ENCODE measurements around the gene TRPC6.
"Not testable (repeated sequence)": the region's sequence is repeated elsewhere in the genome, so short reads cannot be mapped to it uniquely, and the experiment has no call there.

The TRPC6 gene

DNA sequence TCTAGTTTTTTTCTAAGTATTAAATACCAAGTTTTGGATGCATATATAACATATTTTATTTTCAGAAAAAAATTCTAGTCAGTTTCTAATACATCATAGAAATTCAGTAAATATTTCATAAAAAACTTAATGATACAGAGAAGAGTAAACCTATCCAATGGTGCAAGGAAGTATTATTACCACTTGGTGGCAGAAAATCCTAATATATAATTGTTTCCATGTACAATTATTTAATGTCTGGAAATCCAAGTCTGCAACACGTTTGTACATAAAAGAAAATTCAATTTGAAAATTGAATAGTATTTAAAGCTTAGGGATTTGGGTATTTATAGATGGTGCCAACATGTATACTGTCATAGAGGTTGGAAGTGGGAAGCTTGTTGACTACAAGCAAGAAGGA, 127.0 kb downstream of the TRPC6 start:
- Mint-ChIP-seq H3K4me1 (no peaks in the 10 kb centered on the region), H3K36me3 (no peaks in the 10 kb centered on the region), H3K27ac (no peak overlapping the region), H3K4me3 (no peak overlapping the region), H3K27me3 (no peaks in the 10 kb centered on the region), H3K9me3 (peaks cover 0 to 2% of the 10 kb centered on the region in 2 donors)
- no peak for ATAC-seq (replicated peaks)
- DNase-seq: no peak

DNA sequence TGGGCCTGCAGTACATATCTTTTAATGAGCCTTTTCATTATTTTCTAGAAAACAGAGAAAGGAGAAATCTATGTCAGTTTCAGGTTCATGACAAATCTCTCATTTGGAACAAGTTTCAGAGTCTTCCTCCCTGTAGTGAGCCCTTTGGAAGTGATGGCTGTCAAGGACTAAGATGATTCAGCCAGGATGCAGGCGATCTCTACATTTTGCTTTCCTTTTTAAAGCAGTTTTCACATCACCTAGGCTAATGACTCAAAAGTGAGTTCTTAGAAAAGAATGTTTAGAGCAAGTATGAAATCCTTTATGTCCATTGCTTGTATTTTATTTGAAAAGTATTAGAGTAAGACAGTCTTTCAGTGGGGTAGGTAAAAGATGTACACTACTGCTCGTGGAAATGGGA, 130.1 kb downstream of the TRPC6 start:
- Mint-ChIP-seq H3K9me3 (no peaks in the 10 kb centered on the region), H3K27ac (no peak overlapping the region), H3K27me3 (no peaks in the 10 kb centered on the region), H3K4me1 (no peaks in the 10 kb centered on the region), H3K4me3 (no peak overlapping the region), H3K36me3 (no peaks in the 10 kb centered on the region)
- DNase-seq (no peak), ATAC-seq (replicated peaks) (no peak)

GRCh38 chr11:101448881-101449442, 134.8 kb downstream of the TRPC6 start:
- H3K9me3 Mint-ChIP-seq: no peaks in the 10 kb centered on the region
- no peak for ATAC-seq (replicated peaks)

DNA sequence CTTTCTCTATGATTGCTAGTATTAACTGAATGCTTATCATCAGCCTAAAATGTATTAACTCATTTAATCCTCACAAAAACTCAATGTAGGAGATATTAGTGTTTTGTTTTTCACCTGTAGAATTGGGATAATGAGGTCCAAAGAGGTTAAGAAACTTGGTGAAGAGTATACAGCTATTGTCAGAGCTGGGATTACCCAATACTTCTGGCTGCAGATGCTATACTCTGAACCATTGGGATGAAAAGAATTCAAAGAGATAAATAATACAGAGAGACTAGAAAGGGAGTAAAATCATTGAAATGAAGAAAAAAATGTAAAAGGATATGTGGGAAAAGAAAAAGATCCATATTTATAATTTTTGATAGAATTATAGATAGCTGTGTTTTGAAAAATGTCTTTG, 137.1 kb downstream of the TRPC6 start:
- Mint-ChIP-seq H3K27ac (no peak overlapping the region), H3K36me3 (no peaks in the 10 kb centered on the region), H3K9me3 (no peaks in the 10 kb centered on the region), H3K27me3 (peaks cover 5 to 7% of the 10 kb centered on the region in 2 donors), H3K4me1 (peaks cover 0 to 3% of the 10 kb centered on the region in 2 donors), H3K4me3 (no peak overlapping the region)
- no peak for ATAC-seq (replicated peaks)
- no peak for DNase-seq

More at GRCh38 chr11:101448881-101449442, 134.8 kb downstream of the TRPC6 start:
- Mint-ChIP-seq H3K27me3 (peaks cover 5 to 6% of the 10 kb centered on the region in 2 donors), H3K4me3 (no peak overlapping the region), H3K4me1 (peaks cover 0 to 2% of the 10 kb centered on the region in 2 donors), H3K27ac (no peak overlapping the region), H3K36me3 (no peaks in the 10 kb centered on the region)
- no peak for DNase-seq

DNA sequence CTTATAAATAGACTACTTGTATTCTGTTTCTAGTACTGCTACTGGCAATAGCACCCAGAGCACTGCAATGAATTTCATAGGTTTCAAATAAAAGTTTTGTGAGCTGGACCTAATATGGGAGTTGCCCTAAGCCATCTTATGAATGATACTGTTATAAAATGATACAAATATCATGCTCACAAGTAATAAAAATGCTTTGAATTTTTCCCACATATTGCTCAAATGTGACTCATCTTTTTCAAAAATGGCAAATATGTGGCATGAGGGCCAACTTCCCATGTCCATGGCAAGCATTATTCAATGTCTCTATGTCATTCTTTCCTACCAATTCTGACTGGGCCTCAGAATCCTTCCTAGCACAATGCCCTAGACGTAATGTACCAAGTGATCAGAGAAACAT, 137.6 kb downstream of the TRPC6 start:
- Mint-ChIP-seq H3K27me3 (peaks cover 5 to 7% of the 10 kb centered on the region in 2 donors), H3K27ac (no peak overlapping the region), H3K9me3 (no peaks in the 10 kb centered on the region), H3K4me1 (peaks cover 0 to 3% of the 10 kb centered on the region in 2 donors), H3K4me3 (no peak overlapping the region), H3K36me3 (no peaks in the 10 kb centered on the region)
- ATAC-seq (replicated peaks): no peak
- DNase-seq: no peak

DNA sequence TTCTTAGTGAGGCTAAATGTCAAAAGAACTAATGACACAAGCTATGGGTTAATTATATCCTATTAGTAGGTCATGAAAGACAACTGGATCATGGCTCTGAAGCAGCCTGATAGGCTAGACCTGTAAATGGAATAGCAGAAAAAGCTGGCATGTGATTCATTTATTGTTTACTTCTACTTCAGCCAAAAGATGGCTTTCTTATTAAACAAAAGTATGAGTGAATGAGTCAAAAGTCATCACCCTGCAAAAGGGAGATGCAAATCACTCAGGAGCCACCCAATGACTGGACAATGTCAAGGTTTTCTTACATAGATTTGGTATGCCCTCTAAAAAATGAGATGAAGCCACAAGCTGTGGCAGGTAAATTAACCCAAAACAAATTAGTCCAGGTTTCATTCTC, 138.0 kb downstream of the TRPC6 start:
- ATAC-seq (replicated peaks): no peak

GRCh38 chr11:101444851-101445250, 139.0 kb downstream of the TRPC6 start:
- H3K27me3 Mint-ChIP-seq: peaks cover 5 to 7% of the 10 kb centered on the region in 2 donors
- H3K4me1 Mint-ChIP-seq: peaks cover 0 to 3% of the 10 kb centered on the region in 2 donors
- H3K36me3 Mint-ChIP-seq: no peaks in the 10 kb centered on the region
- no peaks in the 10 kb centered on the region for H3K9me3 Mint-ChIP-seq
- ATAC-seq (replicated peaks) (no peak), DNase-seq (no peak)
- no peak overlapping the region for H3K4me3 Mint-ChIP-seq
- H3K27ac Mint-ChIP-seq: no peak overlapping the region

More for the DNA sequence above, 138.0 kb downstream of the TRPC6 start:
- no peaks in the 10 kb centered on the region for H3K36me3 Mint-ChIP-seq
- H3K9me3 Mint-ChIP-seq: no peaks in the 10 kb centered on the region
- no peak overlapping the region for H3K27ac Mint-ChIP-seq
- H3K27me3 Mint-ChIP-seq: peaks cover 5 to 7% of the 10 kb centered on the region in 2 donors
- H3K4me1 Mint-ChIP-seq: peaks cover 0 to 3% of the 10 kb centered on the region in 2 donors
- no peak for DNase-seq
- no peak overlapping the region for H3K4me3 Mint-ChIP-seq

DNA sequence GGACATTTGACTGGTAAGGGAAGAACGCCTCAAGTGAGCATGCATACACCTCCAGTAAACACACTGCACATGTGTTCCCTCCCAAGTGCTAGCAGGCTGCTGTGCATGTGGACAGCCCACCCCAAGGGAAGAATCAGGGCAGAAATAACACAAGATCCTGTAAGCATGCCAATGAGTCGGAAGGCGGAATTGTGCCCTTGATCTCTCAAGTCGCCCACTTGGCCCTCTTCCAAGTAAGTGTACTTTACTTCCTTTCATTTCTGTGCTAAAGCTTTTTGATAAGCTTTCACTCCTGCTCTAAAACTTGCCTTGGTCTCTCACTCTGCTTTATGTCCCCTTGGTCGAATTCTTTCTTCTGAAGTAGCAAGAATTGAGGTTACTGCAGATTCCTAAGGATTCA, 139.6 kb downstream of the TRPC6 start:
- Mint-ChIP-seq H3K36me3 (no peaks in the 10 kb centered on the region), H3K4me1 (peaks cover 0 to 3% of the 10 kb centered on the region in 2 donors), H3K27ac (no peak overlapping the region), H3K9me3 (no peaks in the 10 kb centered on the region), H3K27me3 (peaks cover 5 to 7% of the 10 kb centered on the region in 2 donors), H3K4me3 (no peak overlapping the region)
- no peak for DNase-seq
- no peak for ATAC-seq (replicated peaks)

- H3K4me1 Mint-ChIP-seq: peaks cover 0 to 3% of the 10 kb centered on the region in 2 donors
- no peaks in the 10 kb centered on the region for H3K9me3 Mint-ChIP-seq
- H3K4me3 Mint-ChIP-seq: no peak overlapping the region
- no peak overlapping the region for H3K27ac Mint-ChIP-seq
- DNase-seq (no peak), ATAC-seq (replicated peaks) (no peak)
- H3K36me3 Mint-ChIP-seq: no peaks in the 10 kb centered on the region
- peaks cover 5 to 7% of the 10 kb centered on the region in 2 donors for H3K27me3 Mint-ChIP-seq
Measured at GRCh38 chr11:101442936-101443521, 140.8 kb downstream of the TRPC6 start.

DNA sequence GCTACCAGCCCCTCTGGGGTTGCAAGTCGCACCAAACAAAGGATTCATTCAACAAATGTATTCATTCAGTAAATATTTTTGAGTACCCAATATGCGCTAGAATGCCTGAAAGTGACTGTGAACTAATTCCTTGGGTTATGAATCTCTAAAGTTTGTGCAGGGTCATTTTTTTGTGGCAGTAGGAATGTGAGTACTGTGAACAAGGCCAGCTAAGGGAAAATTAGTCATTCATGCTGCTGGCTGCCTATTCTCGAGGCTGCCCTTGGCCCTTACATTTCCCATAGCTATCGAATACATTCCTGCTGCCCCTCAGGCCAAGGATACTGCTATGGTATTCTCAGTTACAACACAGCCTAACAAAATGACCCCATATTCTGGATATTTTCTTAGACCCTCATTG, 141.6 kb downstream of the TRPC6 start:
- Mint-ChIP-seq H3K4me1 (peaks cover 0 to 3% of the 10 kb centered on the region in 2 donors), H3K27me3 (peaks cover 5 to 7% of the 10 kb centered on the region in 2 donors), H3K4me3 (no peak overlapping the region), H3K36me3 (no peaks in the 10 kb centered on the region), H3K27ac (no peak overlapping the region), H3K9me3 (no peaks in the 10 kb centered on the region)
- no peak for ATAC-seq (replicated peaks)
- DNase-seq: no peak

DNA sequence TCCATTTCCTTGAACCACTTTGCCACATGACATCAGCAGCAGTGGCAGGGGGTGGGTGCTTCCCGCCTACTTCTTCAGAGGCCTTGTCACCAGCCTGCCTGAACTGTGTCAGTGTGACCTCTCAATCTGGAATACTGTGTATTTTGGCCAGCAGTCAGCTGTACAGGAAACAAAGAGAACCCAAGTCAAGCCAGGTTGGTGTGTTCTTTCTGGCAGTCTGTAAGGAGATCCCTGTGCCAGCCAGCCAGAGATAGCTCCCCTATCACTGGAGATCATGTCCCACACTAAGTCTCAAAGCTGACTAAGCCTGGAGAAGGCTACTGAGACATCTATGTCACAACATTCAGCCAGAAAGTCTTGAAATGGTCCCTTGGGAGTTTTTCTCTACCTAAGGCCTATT, 142.1 kb downstream of the TRPC6 start:
- peaks cover 5 to 7% of the 10 kb centered on the region in 2 donors for H3K27me3 Mint-ChIP-seq
- ATAC-seq (replicated peaks) (no peak), DNase-seq (no peak)
- no peaks in the 10 kb centered on the region for H3K36me3 Mint-ChIP-seq
- no peak overlapping the region for H3K27ac Mint-ChIP-seq
- peaks cover 0 to 3% of the 10 kb centered on the region in 2 donors for H3K4me1 Mint-ChIP-seq
- no peaks in the 10 kb centered on the region for H3K9me3 Mint-ChIP-seq
- H3K4me3 Mint-ChIP-seq: no peak overlapping the region

GRCh38 chr11:101439488-101439887, 144.3 kb downstream of the TRPC6 start:
- Mint-ChIP-seq H3K27ac (no peak overlapping the region), H3K27me3 (peaks cover 3 to 6% of the 10 kb centered on the region in 2 donors), H3K9me3 (no peaks in the 10 kb centered on the region), H3K4me1 (peaks cover 0 to 3% of the 10 kb centered on the region in 2 donors), H3K4me3 (no peak overlapping the region), H3K36me3 (no peaks in the 10 kb centered on the region)
- ATAC-seq (replicated peaks): no peak
- DNase-seq: no peak

DNA sequence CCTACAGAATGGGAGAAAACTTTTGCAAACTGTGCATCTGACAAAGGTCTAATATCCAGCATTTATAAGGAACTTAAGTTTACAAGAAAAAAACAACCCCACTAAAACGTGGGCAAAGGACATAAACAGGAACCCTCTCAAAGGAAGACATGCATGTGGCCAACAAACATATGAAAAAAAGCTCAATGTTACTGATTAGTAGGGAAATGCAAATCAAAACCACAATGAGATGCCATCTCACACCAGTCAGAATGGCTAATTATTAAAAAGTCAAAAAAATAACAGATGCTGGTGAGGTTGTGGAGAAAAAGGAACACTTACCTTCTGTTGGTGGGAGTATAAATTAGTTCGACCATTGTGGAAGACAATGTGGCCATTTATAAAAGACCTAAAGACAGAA, 145.1 kb downstream of the TRPC6 start:
- H3K4me1 Mint-ChIP-seq; H3K4me3 Mint-ChIP-seq; H3K36me3 Mint-ChIP-seq; DNase-seq; H3K9me3 Mint-ChIP-seq; H3K27me3 Mint-ChIP-seq; H3K27ac Mint-ChIP-seq; ATAC-seq (replicated peaks): not testable (repeated sequence)

- H3K4me3 Mint-ChIP-seq: no peak overlapping the region
Measured at GRCh38 chr11:101438126-101438525, 145.7 kb downstream of the TRPC6 start.

DNA sequence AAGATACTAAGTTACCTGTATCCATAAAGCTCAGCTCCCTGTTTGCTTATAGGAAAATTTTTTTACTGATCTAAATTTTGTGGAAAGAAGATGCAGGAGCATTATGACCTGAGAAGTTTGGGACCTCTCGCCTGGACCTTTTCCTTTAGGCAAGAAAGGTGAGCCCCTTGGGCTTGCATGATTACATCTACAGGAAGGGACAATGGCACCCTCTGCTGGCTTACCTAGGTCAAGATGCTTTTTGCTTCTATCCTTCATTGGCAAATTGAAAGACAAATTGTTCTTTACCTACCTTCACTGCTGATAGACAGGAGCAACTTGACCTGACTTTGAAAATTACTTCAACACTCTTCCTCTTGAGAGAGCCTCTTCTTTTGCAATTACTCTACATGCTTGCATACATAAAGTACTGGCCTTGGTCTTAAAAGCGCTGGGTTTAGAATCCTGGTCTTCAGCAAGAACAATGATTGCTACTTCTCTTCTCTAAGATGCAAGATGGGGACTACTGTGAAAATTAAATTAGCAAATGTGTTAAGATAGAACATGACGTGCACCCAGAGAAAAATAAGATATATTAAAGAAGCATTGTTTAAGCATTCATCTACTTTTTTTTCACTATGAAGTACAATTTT, 147.2 kb downstream of the TRPC6 start:
- H3K27me3 Mint-ChIP-seq: no peaks in the 10 kb centered on the region
- H3K27ac Mint-ChIP-seq: no peak overlapping the region
- DNase-seq (no peak), ATAC-seq (replicated peaks) (no peak)
- peaks cover 0 to 1% of the 10 kb centered on the region in 2 donors for H3K9me3 Mint-ChIP-seq
- H3K36me3 Mint-ChIP-seq: no peaks in the 10 kb centered on the region
- H3K4me3 Mint-ChIP-seq: no peak overlapping the region
- no peaks in the 10 kb centered on the region for H3K4me1 Mint-ChIP-seq

More at GRCh38 chr11:101438126-101438525, 145.7 kb downstream of the TRPC6 start:
- Mint-ChIP-seq H3K4me1 (no peaks in the 10 kb centered on the region), H3K27me3 (no peaks in the 10 kb centered on the region), H3K9me3 (no peaks in the 10 kb centered on the region), H3K36me3 (no peaks in the 10 kb centered on the region), H3K27ac (no peak overlapping the region)
- ATAC-seq (replicated peaks): no peak
- DNase-seq: no peak

Measured in stimulated activated naive B cell treated with anti-CD40 and anti-IgM and Interleukin-4, amounts not matched to agents 10 μg/mL and 1 μg/mL and 100 μg/mL, for 72 hours (primary cell).